IPS-18c (cell line): ENCODE data around the gene PEA15.

Experiments used
- H3K4me3 ChIP-seq: 2 replicates; pipeline ENCODE4 v1.7.0; 2013; ENCODE audit warnings: low read depth, mild to moderate bottlenecking, low read length, moderate library complexity; ENCODE audit not compliant: insufficient read depth
- H3K9me3 ChIP-seq: one replicate; pipeline ENCODE4 v1.6.1; 2013; ENCODE audit warnings: mild to moderate bottlenecking, low read length, moderate library complexity; ENCODE audit not compliant: control insufficient read depth, insufficient read depth

Gene PEA15

DNA sequence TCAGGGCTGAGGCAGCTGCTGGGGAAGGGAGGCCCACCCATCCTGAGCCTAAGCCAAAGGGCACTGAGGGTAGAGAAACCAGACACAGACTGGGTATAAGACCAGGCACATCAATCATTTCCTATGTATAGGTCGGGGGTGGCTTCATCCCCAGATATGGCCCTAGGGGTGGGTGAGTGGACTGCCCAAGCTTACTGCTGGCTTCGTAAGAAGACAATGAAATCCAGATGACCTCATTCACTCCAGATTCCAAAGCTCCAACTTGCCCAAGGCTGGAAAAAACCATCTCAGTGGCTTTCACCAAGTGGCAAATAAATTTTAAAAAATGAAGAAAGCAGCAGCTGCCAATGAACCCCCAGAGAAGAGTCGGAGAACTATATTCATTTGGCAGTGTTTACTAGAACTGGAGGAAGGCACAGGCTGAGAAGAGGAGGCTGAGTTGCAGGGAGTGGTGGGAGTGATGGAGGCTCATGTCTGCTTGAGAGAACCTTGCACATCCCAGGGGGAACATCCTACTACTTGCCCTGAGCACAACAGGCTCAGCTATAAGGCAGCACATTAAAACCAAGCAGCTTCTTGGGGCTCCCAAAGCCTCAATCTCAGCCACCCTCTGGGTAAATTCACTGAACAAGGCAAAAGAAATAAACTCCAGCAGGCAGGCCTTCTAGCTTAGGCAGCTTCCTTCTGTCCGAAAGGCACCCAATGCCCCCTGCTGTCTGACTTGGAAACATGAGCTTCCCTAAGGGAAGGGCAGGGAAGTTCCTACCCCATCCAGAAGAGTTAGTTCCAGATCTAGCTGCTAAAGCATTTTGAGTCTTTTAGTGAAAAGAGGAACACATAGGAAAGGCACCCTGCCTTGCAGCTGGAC is 14.1 kb downstream of the PEA15 start:
- Histone ChIP-seq H3K4me3 (no peak overlapping the region), H3K9me3 (no peaks in the 10 kb centered on the region)

DNA sequence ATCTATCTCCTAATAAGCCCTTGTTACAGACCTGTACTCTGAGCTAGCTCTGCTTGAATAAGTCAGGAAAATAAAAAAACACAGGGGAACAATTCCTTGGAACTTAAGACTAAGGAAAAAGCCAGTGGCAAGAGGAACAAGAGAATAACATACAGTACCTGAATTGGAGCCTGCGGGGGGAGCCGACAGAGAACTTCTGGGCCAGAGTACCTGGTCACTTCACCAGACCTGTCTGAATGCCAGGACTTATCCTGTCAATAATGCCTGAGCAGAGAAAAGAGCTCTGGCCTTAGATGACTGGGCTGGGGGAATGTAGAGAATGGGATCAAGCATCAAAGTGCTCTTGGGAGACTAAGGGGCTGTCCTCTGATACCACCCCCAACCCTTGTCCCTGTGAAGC is 15.1 kb downstream of the PEA15 start:
- H3K9me3 ChIP-seq: no peaks in the 10 kb centered on the region
- H3K4me3 ChIP-seq: no peak overlapping the region

DNA sequence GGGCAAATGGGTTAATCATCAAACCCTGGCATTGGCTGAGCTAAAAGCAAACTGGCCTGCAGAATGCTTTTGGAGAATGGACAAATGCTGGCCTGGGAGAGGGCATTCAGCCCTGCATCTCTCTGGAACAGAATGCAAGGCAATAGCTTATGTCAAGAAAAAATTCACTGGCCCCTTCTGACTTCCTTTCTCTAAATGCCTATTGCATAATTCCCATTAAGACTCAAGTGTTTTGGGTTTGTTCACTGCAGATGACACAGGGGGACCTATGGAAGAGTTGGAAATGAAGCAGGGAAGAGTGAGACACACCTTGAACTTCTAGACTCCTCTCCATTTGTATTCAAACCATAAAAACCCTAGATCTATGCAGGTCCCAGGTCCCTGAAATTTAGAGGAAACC is 15.9 kb downstream of the PEA15 start:
- H3K4me3 ChIP-seq: no peak overlapping the region
- no peaks in the 10 kb centered on the region for H3K9me3 ChIP-seq

DNA sequence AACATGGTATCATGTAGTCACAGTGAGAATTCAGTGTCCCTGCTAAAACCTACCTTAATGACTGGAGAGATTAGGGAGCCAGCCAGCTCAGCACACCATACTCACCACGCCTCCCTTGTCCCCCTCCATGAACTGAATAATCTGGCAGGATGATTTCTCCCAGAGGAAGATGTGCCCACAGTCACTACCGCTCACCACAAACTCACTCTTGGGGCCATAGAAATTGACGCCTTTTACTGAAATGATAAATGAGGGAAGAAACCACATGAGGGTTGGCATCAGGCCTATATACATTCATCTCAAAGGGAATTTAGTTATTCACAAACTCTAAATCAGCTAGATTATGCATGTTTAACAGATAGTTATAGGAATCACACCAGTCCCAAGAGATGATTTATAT is 17.4 kb downstream of the PEA15 start:
- no peaks in the 10 kb centered on the region for H3K9me3 ChIP-seq
- H3K4me3 ChIP-seq: no peak overlapping the region

DNA sequence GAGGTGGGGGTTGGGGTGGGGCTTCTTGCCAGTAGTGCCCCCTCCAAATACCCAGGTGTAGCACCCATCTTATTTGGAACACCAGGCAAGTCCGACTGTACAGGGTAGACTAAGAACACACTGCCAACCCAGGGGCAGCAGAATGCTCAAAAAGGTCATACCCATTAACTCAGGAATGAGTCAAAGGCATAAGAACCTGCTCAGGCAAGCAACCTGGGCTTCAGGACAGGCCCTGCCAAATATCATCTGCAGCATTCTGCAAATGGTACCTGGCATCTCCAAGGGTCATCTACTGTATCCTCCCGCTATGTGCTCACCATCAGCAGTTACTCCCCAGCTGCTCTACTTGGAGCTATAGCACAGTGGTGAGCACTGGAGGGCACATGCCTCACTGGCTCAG is 19.4 kb downstream of the PEA15 start:
- Histone ChIP-seq H3K9me3 (no peaks in the 10 kb centered on the region), H3K4me3 (no peak overlapping the region)

DNA sequence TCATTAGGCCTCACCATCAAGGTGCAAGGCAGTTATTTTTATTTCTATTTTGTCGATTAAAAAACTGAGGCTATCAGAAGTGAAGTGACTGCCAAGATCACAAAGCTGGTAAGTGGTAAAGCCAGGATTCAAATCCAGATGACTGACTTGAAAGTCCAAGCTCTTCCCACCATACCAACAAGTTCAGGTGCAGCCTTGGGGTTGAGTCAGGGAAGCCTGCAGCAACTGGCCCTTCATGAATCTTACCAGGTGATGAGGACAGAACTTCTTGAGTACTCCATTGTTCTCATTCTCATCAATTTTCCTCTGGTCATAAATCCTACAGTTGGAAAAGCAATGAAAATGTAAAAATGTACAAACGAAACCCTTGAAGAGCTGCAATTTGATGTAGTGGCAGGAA is 20.2 kb downstream of the PEA15 start:
- H3K9me3 ChIP-seq: no peaks in the 10 kb centered on the region
- H3K4me3 ChIP-seq: no peak overlapping the region

DNA sequence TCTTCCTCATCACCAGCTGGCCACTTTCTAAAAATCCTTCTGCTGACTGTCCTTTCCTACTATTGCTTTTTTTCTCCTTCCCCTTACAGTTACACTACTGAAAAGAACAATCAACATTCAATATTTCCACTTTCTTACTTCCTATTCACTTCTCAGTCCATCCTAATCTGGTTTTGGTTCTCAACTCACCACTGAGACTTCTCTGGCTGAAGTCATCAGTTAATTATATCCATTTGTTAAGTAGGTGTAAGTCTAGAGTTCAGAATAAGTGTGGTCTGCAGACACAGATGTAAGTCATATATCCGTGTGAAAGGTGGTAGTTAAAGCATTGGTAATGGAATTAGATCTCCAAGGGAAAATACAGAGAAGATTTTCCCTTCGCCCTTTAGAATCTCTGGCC is 21.4 kb downstream of the PEA15 start:
- Histone ChIP-seq H3K9me3 (no peaks in the 10 kb centered on the region), H3K4me3 (no peak overlapping the region)

DNA sequence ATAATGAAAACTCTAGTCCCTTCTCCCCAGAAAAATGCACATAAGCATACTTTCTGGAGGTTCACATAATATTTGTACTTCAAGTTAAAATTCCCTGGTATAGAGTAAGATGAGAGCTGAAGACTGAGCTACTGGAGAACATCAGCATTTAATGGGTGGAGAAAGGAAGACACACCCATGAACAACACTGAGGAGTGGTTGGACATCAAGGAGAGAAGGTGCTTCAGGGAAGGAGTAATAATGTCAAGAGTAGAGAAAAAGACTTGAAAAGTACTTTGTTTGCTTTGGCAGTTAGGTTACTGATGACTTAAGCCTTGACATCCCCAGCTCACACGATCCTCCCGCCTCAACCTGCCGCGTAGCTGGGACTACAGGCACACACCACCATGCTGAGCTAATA is 21.9 kb downstream of the PEA15 start:
- H3K9me3 ChIP-seq: no peaks in the 10 kb centered on the region
- H3K4me3 ChIP-seq: no peak overlapping the region

DNA sequence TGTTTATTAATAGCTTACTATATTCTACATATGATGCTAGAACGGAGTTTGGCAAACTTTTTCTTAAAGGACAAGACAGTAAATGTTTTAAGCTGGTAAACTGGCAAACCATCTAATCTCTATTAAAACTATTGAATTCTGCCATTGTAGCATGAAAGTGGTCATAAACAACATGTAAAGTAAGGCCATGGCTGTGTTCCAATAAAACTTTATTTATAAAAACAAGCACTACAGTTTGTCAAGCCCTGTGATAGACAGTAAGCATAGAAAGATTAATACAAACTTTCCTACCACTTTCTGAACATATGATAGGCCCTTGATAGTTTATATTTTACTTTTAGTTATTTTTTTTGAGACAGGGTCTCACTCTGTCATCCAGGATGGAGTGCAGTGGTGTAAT is 22.4 kb downstream of the PEA15 start:
- H3K4me3 ChIP-seq: no peak overlapping the region
- H3K9me3 ChIP-seq: no peaks in the 10 kb centered on the region

DNA sequence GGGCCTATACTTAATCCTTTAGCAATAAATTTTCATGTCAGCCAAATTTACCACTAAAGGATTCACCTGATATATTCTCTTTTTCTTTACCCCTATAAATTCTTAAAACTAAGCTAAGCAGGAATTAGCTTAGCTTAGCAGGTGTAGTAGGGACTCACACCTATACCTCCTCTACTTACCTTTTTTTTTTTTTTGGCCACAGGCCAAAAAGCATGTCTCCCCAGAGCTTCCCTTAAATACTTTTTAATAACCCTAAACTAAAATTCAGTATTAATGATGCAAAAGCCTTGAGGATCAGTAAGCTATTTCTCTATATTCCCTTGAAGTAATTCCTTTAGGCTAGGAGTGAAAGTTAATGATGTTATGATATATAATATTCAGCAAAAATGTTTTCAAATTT is 23.2 kb downstream of the PEA15 start:
- Histone ChIP-seq H3K4me3 (no peak overlapping the region), H3K9me3 (no peaks in the 10 kb centered on the region)

DNA sequence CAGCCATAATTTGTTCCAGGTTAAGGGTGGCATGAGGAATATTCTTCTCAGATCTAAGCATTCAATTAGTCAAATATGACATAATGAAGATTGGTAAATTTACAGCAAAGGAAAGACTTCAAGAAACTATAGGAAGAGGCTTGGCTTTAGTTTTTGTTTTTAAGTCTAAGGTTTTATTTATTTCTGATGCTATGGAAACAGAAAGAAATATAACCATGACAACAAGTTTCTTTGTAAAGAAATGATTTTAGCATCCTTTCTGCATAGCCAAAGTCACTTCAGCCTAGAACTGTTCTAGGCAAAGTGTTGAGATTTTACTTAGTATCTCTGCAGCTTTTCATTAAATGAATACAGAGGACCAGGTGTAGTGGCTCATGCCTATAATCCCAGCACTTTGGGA is 27.7 kb downstream of the PEA15 start:
- Histone ChIP-seq H3K4me3 (no peak overlapping the region), H3K9me3 (no peaks in the 10 kb centered on the region)

DNA sequence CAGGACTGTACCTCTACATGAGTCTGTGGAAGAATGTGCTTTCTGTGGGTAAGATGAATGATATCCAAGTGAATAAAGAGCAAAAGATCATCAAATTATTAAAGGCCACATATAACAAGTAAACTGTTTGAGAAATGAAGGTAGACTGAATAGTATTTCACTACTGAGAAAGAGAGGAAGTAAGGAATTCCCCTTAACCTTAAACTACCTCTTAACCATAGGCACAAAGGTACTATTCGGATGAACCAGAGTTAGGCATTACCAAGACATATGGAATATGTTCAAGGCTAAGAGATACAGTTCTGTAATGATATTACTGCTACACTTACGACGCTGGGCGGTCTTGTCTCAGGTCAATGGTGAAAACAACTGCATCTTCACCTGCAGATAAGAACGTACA is 31.6 kb downstream of the PEA15 start:
- H3K9me3 ChIP-seq: no peaks in the 10 kb centered on the region
- H3K4me3 ChIP-seq: no peak overlapping the region

DNA sequence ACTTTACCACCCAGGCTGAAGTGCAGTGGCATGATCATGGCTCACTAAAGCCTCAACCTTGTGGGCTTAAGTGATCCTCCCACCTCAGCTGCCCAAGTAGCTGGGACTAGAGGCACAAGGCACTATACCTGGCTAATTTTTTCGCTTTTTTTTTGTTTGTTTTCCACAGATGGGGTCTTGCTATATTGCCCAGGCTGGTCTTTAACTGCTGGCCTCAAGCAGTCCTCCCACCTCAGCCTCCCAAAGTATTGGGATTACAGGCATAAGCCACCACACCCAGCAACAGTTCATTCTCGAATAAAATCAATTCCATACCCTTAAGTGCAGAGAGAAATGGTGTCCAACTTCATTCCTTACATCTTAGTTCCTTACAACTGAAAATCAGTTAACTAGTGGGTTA is 32.4 kb downstream of the PEA15 start:
- Histone ChIP-seq H3K9me3 (no peaks in the 10 kb centered on the region), H3K4me3 (no peak overlapping the region)

DNA sequence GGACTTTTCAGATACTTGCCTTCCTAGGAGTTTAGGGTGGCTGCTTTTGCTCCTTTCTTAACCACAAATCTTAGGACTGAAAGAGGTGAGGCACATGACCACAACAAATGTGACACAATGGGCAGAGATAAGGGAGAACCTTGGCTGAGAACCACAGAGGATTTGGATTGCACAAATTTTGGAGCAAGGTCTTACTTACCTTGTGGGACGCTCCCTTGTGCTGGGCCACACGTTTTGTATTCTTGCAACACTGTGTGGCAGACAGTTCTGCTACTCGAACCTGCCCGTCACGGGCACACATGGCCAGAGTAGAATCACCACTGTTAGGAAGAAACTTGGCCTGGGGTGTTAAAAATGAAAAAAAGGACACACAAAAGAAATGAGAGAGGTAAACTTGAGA is 33.2 kb downstream of the PEA15 start:
- no peak overlapping the region for H3K4me3 ChIP-seq
- no peaks in the 10 kb centered on the region for H3K9me3 ChIP-seq

DNA sequence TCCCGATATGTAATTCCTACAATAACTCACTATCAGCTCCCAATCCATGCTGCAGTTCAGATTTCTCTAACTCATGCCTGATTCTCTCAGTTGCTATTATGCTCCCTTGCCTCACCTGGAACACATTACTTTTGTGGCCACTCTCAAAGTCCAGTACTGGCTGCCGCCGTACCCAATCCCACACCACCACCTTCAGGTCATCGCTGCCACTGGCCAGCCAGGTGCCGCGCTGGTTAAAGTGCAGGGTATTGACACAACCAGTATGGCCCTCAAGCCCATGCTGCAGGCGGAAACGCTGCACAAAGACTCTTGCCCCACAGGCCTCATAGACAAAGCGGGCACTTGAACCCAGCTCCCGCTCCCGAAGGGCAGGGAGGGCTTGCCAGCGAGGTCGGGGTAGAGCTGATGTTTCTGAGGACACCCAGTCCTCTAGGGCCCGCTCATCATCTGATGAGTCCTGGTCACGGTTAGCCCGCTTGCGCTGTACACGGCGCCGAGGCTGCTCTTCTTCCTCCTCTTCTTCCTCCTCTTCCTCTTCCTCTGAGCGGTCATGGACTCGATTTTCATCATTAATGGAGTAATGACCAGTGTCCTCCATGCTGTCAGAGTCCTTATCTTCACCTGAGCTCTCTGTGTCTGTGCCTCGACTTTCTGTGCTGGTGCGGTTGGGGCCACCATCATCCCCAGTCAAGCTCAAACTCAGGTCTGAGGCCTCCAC is 34.6 kb downstream of the PEA15 start:
- no peak overlapping the region for H3K4me3 ChIP-seq
- no peaks in the 10 kb centered on the region for H3K9me3 ChIP-seq

DNA sequence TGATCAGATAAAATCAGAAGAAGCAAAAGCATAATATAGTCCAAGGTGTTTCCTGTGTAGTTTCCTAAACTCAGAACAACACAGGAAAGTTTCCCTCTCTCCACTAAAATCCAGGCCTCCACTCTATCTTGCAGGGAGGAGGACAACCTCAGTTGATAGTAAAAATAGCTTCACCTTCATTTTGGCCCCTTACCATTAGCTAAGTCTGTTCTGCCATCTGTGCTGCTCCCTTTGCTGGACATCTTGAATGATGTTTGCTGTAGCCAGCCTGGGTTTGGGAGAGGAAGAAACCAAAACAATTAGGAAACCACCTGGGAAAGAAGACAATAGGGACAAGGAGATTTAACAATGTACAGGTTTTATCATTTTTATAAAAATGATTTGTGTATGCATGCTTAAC is 38.6 kb downstream of the PEA15 start:
- Histone ChIP-seq H3K4me3 (no peak overlapping the region), H3K9me3 (no peaks in the 10 kb centered on the region)

DNA sequence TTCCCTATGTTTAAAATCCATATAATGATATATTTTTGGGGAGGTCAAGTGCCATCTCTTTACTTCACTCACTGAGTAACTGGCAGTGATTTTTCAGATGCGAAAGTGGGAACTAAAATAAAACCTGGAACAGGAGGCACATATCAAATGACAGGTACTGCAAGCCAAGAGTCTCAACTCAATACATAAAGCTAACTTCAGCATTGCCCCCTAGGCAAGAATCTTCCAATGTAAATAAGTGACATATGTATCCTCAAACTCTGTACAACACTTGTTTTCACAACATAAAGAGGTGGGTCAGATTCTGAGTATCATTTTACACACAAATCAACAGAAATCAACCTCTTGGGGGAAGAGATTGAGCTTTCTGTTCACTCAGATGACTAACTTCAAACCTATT is 39.0 kb downstream of the PEA15 start:
- Histone ChIP-seq H3K4me3 (no peak overlapping the region), H3K9me3 (no peaks in the 10 kb centered on the region)

DNA sequence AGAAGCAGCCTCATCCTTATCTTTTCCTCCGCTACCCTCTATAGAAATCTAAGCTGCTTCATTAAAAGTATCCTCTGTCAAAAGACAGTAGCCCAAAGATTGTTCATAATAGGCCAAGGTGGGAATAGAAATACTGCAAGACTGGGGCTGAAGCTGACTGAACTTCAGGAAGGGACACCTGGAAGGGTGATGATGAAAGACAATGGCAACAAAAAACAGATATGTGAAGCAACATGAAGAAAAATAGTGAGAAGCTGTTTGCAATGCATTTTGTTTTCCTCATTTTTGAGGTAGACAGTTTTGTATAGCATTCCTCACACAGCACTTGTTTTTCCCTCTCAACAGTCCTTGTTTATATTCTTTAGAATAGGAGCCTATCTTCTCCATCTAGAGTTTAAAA is 40.2 kb downstream of the PEA15 start:
- Histone ChIP-seq H3K4me3 (no peak overlapping the region), H3K9me3 (no peaks in the 10 kb centered on the region)

DNA sequence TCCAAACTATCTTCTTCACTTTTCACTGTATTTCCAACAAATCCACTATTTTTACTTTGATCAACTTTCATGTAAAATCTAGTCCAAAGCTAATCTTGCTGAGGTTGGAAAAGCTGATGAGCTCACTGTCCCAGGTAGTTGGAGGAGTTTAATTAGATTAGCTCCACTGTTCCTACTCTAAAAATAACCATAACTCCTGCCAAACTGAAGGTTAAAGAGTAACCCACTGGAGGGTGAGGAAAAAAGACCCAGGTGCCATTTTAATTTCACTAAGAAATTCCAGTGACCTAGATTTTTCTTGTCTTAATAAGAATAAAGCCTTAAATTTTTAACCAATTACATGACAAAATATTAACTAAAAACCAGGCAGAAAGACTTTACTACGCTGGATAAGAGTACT is 41.9 kb downstream of the PEA15 start:
- H3K4me3 ChIP-seq: no peak overlapping the region

More for the DNA sequence above, 41.9 kb downstream of the PEA15 start:
- no peaks in the 10 kb centered on the region for H3K9me3 ChIP-seq
